HCT116 (cell line): Measurements from ENCODE around the gene KIAA1586. TPM values are rescaled to one million over a fixed set of nuclear protein-coding genes. Genes with fewer than 3 reads are reported as not detected.
"Not testable (repeated sequence)": the region's sequence is repeated elsewhere in the genome, so short reads cannot be mapped to it uniquely, and the experiment has no call there.

Experiments used
- ATAC-seq: fragments of 200-7000 bp; cut with Tn5 transposase; 2 replicates; pipeline ENCODE4 v1.9.1; 2020; ENCODE audit warnings: mild to moderate bottlenecking, moderate library complexity
- BruUV-seq: library from RNA; stranded (reverse); fragments of 400-500 nt; replicated peaks from 2 replicates; lab custom pipeline; 2021; lab: Mats Ljungman, UMichigan
- CTCF ChIA-PET: fragments of 300-600 bp; sonication (Branson Sonifier 250); formaldehyde crosslinking; loops from one replicate; lab custom pipeline; 2021; ENCODE audit warnings: antibody characterized with exemption; lab: Charles Lee
- POLR2A ChIA-PET: fragments of 300-600, 350-600 bp; sonication (Branson Sonifier 250); formaldehyde crosslinking; loops from one replicate; lab custom pipeline; 2021; ENCODE audit warnings: antibody characterized with exemption; lab: Charles Lee
- RAD21 ChIA-PET, 2 experiments: fragments of 300-600 bp; sonication (Branson Sonifier 250); formaldehyde crosslinking; loops; one replicate each; lab custom pipeline; 2023; ENCODE audit warnings: low total read pairs in 2 of 2; ENCODE audit not compliant: uncharacterized antibody in 2 of 2, unreplicated experiment in 2 of 2, low non-redundant PET in 1 of 2; lab: Charles Lee
- DNase-seq: peaks from one replicate; pipeline ENCODE4 v3.0.0-alpha.2; 2010; ENCODE audit warnings: low read depth, low spot score
- H2AFZ ChIP-seq: fragments of 200-600 bp; shearing (Covaris generic), sonication (generic); 2 replicates; pipeline ENCODE4 v1.6.1; 2017; ENCODE audit warnings: low read depth, mixed run types, mixed read lengths, antibody characterized with exemption, low read length; ENCODE audit not compliant: poor library complexity, severe bottlenecking
- H3K27ac ChIP-seq: 2 replicates; pipeline ENCODE4 v1.5.1; 2012; ENCODE audit warnings: low read depth, low read length
- H3K27me3 ChIP-seq: fragments of 200-600 bp; sonication (generic); 2 replicates; pipeline ENCODE4 v1.6.1; 2016; ENCODE audit warnings: mixed run types, low read length, mixed read lengths; ENCODE audit not compliant: insufficient read depth
- H3K36me3 ChIP-seq, 2 experiments: fragments of 200-500 bp in 1 of 2; fragments of 200-600 bp in 1 of 2; sonication (Bioruptor generic) in 1 of 2; sonication (generic) in 1 of 2; 2 replicates each; pipeline versions ENCODE4 v1.5.1 to v1.6.1; 2014 to 2016; ENCODE audit warnings: low read length in 2 of 2, inconsistent platforms in 1 of 2, mixed read lengths in 1 of 2, mixed run types in 1 of 2; ENCODE audit not compliant: insufficient read depth in 2 of 2, control insufficient read depth in 1 of 2
- H3K4me1 ChIP-seq, 2 experiments: fragments of 200-600 bp in 1 of 2; sonication (generic) in 1 of 2; 2 replicates each; pipeline versions ENCODE4 v1.5.1 to v1.6.1; 2012 to 2017; ENCODE audit warnings: low read length in 2 of 2, inconsistent platforms in 1 of 2, mild to moderate bottlenecking in 1 of 2, mixed read lengths in 1 of 2, mixed run types in 1 of 2, moderate library complexity in 1 of 2; ENCODE audit not compliant: insufficient read depth in 2 of 2, control insufficient read depth in 1 of 2
- H3K4me2 ChIP-seq: fragments of 200-600 bp; sonication (generic); 2 replicates; pipeline ENCODE4 v1.6.1; 2017; ENCODE audit warnings: mixed run types, low read length, mixed read lengths
- H3K4me3 ChIP-seq, 2 experiments: fragments of 200-600 bp in 1 of 2; sonication (generic) in 1 of 2; replicated peaks in 1 of 2; 2 replicates each; pipeline ENCODE4 v1.5.1; 2011 to 2016; ENCODE audit warnings: low read length in 2 of 2, control low read depth in 1 of 2, low read depth in 1 of 2, mild to moderate bottlenecking in 1 of 2, mixed read lengths in 1 of 2, mixed run types in 1 of 2
- H3K79me2 ChIP-seq: fragments of 200-600 bp; sonication (generic); 2 replicates; pipeline ENCODE4 v1.6.1; 2017; ENCODE audit warnings: mild to moderate bottlenecking, mixed run types, low read length, moderate library complexity, mixed read lengths; ENCODE audit not compliant: insufficient read depth
- H3K9ac ChIP-seq: fragments of 200-600 bp; sonication (generic); 2 replicates; pipeline ENCODE4 v1.6.1; 2016; ENCODE audit warnings: low read length, mixed read lengths
- H3K9me2 ChIP-seq: fragments of 200-600 bp; sonication (generic), shearing (Covaris generic); 2 replicates; pipeline ENCODE4 v1.6.1; 2017; ENCODE audit warnings: mixed run types, mild to moderate bottlenecking, moderate library complexity; ENCODE audit not compliant: insufficient read depth
- H3K9me3 ChIP-seq, 2 experiments: fragments of 200-500 bp in 1 of 2; fragments of 200-600 bp in 1 of 2; sonication (Bioruptor generic) in 1 of 2; sonication (generic) in 1 of 2; 2 replicates each; pipeline ENCODE4 v1.6.1; 2014 to 2017; ENCODE audit warnings: low read length in 2 of 2, mixed read lengths in 2 of 2, inconsistent platforms in 1 of 2, low read depth in 1 of 2, mild to moderate bottlenecking in 1 of 2, mixed run types in 1 of 2, moderate library complexity in 1 of 2; ENCODE audit not compliant: control insufficient read depth in 1 of 2, insufficient read depth in 1 of 2
- H4K20me1 ChIP-seq: fragments of 200-600 bp; sonication (generic), shearing (Covaris generic); 2 replicates; pipeline ENCODE4 v1.6.1; 2017; ENCODE audit warnings: mixed run types, mild to moderate bottlenecking, moderate library complexity; ENCODE audit not compliant: insufficient read depth
- ATF3 ChIP-seq: IDR thresholded peaks from 2 replicates; pipeline ENCODE4 v1.6.1; 2012
- CEBPB ChIP-seq: IDR thresholded peaks from 2 replicates; pipeline ENCODE4 v1.6.1; 2012; ENCODE audit warnings: low read depth
- CTCF ChIP-seq, 3 experiments: fragments of 200-600 bp in 1 of 3; sonication (generic) in 1 of 3; IDR thresholded peaks in 2 of 3; conservative IDR thresholded peaks in 1 of 3; 2 replicates each; pipeline ENCODE4 v1.5.1; 2012 to 2017; ENCODE audit warnings: low read depth in 2 of 3, low read length in 2 of 3, antibody characterized with exemption in 1 of 3, borderline replicate concordance in 1 of 3, control low read depth in 1 of 3, mild to moderate bottlenecking in 1 of 3, mixed read lengths in 1 of 3, mixed run types in 1 of 3, moderate library complexity in 1 of 3; ENCODE audit not compliant: insufficient read depth in 1 of 3
- EGR1 ChIP-seq: IDR thresholded peaks from 2 replicates; pipeline ENCODE4 v1.6.1; 2012; ENCODE audit warnings: low read depth
- EZH2phosphoT487 ChIP-seq: fragments of 200-600 bp; IDR thresholded peaks from 2 replicates; pipeline ENCODE4 v1.6.1; 2018; ENCODE audit warnings: antibody characterized with exemption, borderline replicate concordance
- FOSL1 ChIP-seq: IDR thresholded peaks from 2 replicates; pipeline ENCODE4 v1.6.1; 2012; ENCODE audit warnings: low read depth
- POLR2A ChIP-seq: IDR thresholded peaks from 2 replicates; pipeline ENCODE4 v1.7.0; 2011; ENCODE audit warnings: borderline replicate concordance; ENCODE audit not compliant: insufficient read depth, insufficient read length; ENCODE audit errors: extremely low read depth
- POLR2AphosphoS5 ChIP-seq: IDR thresholded peaks from 2 replicates; pipeline ENCODE4 v1.6.1; 2011; ENCODE audit warnings: mild to moderate bottlenecking, low read depth, low read length, moderate library complexity
- RAD21 ChIP-seq: IDR thresholded peaks from 2 replicates; pipeline ENCODE4 v1.6.1; 2012; ENCODE audit warnings: low read depth, mild to moderate bottlenecking
- REST ChIP-seq: IDR thresholded peaks from 2 replicates; pipeline ENCODE4 v1.6.1; 2012; ENCODE audit warnings: low read depth
- SIN3A ChIP-seq: IDR thresholded peaks from 2 replicates; pipeline ENCODE4 v1.6.1; 2012; ENCODE audit warnings: low read depth
- TCF7L2 ChIP-seq: IDR thresholded peaks from 2 replicates; pipeline ENCODE4 v1.7.0; 2011; ENCODE audit warnings: borderline replicate concordance, inconsistent platforms; ENCODE audit not compliant: insufficient read depth, insufficient read length; ENCODE audit errors: extremely low read depth
- ZBTB33 ChIP-seq: IDR thresholded peaks from 2 replicates; pipeline ENCODE4 v1.6.1; 2011; ENCODE audit warnings: mild to moderate bottlenecking, low read length, moderate library complexity; ENCODE audit not compliant: insufficient replicate concordance; ENCODE audit errors: extremely low read depth
- ZFX ChIP-seq: fragments of 450-650 bp; IDR thresholded peaks from 2 replicates; pipeline ENCODE4 v1.6.1; 2017
- intact Hi-C: fragments of 100-400 bp; cut with micrococcal nuclease; formaldehyde crosslinking; loops from 2 replicates; pipeline ENCODE4 v1.10.0; 2022
- total RNA-seq: library from RNA; stranded (reverse); gene quantifications from one replicate; pipeline ENCODE4 v1.2.1, GENCODE V29; 2021; ENCODE audit not compliant: unreplicated experiment

The KIAA1586 gene
- total RNA-seq, 1 experiment from 2014 or later = 12.7 TPM

- Histone ChIP-seq H3K27ac (no peak overlapping the region), H3K9me2 (no peaks in the 10 kb centered on the region), H3K36me3 (no peaks in the 10 kb centered on the region), H3K9ac (no peak overlapping the region), H3K4me1 (no peaks in the 10 kb centered on the region), H3K9me3 (peaks cover 0 to 5% of the 10 kb centered on the region in 2 experiments; a peak in 2 of 4 replicates), H3K79me2 (no peaks in the 10 kb centered on the region), H3K4me2 (no peak overlapping the region), H4K20me1 (no peaks in the 10 kb centered on the region)
- no peak for DNase-seq
- ChIA-PET CTCF (no interaction called here), POLR2A (interaction anchor here (0.8 kb wide), 1 partner anchor 35 kb away, joined by 3 read pairs; no protein-coding TSS in a partner anchor)
- intact Hi-C loops = no loop called here
- TF ChIP-seq RAD21 (no peak), EZH2phosphoT487 (no peak), POLR2AphosphoS5 (no peak), ATF3 (no peak), REST (no peak), TCF7L2 (no peak), FOSL1 (no peak), CTCF (IDR thresholded peaks at IDR 0.05 in 2 of 3, conservative IDR thresholded peaks at IDR 0.05 in 1 of 3; ENCODE audit: borderline replicate concordance in 1 of 3, insufficient read depth in 1 of 3, low read depth in 2 of 3, low read length in 2 of 3) (no peak), ZFX (no peak), SIN3A (no peak), EGR1 (no peak), POLR2A (no peak), CEBPB (no peak), ZBTB33 (no peak)
- TF ChIP-seq, all 23 proteins: peak for 0
- Histone ChIP-seq H2AFZ (no peak overlapping the region), H3K27me3 (no peaks in the 10 kb centered on the region), H3K4me3 (no peak overlapping the region)
- no TSS peak for BruUV-seq
- ATAC-seq = no peak
- RAD21 ChIA-PET = no interaction called here
These were observed 47.4 kb upstream of the KIAA1586 start for GRCh38 chr6:56999049-56999448.

GRCh38 chr6:56999748-57000147, 46.7 kb upstream of the KIAA1586 start:
- BruUV-seq, intact Hi-C loops, H3K4me2 ChIP-seq, H3K9me2 ChIP-seq, DNase-seq, H3K27ac ChIP-seq, RAD21 ChIA-PET, CTCF ChIA-PET, H3K4me1 ChIP-seq, H3K9me3 ChIP-seq, H3K27me3 ChIP-seq, H3K36me3 ChIP-seq, H3K4me3 ChIP-seq, H4K20me1 ChIP-seq, H3K9ac ChIP-seq, H2AFZ ChIP-seq, H3K79me2 ChIP-seq, ATAC-seq: not testable (repeated sequence)
- POLR2A ChIA-PET = interaction anchor here (0.8 kb wide), 1 partner anchor 36 kb away, joined by 3 read pairs; no protein-coding TSS in a partner anchor
